Bone marrow (tissue), 2 donors: Measurements from ENCODE around the gene EXOC8.
"Not testable (repeated sequence)": the region's sequence is repeated elsewhere in the genome, so short reads cannot be mapped to it uniquely, and the experiment has no call there.

Source experiments
- DNase-seq, 2 donors: peaks; one replicate each; lab custom pipeline; 2025; lab: John Stamatoyannopoulos, UW

The EXOC8 gene

DNA sequence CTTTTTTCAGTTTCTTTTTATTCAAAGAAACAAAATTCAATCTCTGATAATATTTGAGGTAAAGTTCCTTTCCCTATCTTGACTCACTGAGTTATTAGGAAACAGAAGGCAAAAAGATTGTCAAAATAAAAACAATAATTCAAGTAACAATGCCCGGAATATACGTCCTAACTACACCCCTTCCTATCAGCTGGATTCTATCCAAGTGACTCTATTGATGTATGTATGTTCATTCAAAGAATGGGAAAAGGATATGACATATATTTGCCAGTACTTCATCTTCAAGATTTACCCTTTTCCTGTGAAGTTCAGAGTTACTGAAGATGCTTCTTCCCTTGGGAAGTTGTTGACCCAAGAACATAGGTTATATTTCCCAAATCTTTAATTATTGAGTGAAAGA lies 14.2 kb upstream of the EXOC8 start:
- DNase-seq, result no peak

DNA sequence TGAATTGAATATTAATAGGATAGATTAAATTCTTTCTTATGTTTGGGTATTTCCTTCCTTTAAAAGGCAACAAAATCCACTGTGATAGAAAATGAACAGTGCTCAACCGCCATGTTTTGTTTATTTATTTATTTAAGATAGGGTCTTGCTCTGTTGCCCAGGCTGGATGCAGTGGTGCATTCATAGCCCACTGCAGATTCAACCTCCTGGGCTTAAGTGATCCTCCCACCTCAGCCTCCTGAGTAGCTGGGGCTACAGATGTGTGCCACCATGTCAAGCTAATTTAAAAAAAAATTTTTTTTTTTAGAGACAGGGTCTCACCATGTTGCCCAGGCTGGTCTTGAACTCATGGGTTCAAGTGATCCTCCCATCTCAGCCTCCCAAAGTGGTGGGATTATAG lies 11.2 kb upstream of the EXOC8 start:
- not testable (repeated sequence) for DNase-seq

DNA sequence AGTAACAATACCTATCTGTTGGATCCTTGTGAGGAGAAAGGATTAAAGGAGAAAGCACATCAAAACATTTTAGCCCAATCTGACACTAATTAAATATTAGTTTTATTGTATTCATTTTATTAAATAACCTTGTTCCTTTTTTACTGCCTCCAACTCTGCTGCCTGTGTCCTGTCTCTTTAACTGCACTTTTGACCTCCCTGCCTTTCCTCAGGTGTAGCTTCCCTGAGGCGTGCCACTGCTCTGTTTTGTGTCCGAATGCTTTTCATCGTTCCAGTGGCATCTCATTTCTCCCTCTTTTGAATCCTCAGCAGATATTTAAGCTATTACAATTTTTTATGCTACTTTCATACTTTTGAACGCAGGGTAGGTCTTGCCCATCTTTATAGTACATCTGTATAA lies 10.8 kb upstream of the EXOC8 start:
- no peak for DNase-seq

DNA sequence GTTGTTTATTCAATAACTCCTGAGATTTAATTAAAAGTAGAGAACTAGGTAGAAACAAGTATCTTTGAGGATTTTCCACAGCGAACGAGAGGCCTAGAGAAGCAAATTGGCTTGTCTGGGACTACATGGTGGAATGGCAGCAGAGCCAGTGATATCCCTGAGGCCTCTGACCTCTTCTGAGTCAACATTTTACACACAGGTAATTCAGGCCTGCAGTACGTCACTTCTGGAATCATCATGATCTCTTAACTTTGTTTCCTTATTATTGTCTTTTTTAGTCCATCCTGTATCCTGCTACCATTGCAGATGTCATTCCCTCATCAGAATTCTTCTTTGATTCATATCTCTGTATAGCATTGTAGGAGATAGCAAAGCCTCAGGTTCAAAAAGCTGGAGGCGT lies 10.3 kb upstream of the EXOC8 start:
- no peak for DNase-seq

DNA sequence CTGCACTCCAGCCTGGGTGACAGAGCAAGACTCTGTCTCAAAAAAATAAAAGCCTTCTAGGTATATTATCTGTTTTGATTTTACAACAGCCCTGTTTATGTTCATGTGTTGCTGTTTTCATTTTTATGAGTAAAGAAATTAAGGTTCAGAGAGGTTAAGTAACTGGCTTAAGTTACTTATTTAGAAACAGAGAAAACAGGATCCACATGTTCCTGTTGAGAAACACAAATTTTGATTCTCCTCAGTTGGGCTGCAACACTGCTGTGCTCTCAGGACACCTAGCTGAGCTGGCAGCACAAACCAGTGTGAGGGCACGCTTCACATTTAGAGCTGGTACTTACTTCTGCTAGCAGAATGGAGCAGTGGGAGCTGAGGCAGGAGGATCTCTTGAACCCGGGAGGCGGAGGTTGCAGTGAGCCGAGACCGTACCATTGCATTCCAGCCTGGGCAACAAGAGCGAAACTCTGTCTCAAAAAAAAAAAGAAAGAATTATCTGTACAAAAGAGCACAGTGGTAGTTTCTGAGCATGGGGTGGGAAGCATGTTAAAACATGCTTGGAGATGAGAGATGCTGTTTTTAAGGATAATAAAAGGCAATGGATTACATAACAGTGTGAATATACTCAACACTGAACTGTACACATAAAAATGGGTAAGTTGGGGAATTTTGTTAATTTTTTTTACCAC lies 2.8 kb upstream of the EXOC8 start:
- DNase-seq, result no peak

DNA sequence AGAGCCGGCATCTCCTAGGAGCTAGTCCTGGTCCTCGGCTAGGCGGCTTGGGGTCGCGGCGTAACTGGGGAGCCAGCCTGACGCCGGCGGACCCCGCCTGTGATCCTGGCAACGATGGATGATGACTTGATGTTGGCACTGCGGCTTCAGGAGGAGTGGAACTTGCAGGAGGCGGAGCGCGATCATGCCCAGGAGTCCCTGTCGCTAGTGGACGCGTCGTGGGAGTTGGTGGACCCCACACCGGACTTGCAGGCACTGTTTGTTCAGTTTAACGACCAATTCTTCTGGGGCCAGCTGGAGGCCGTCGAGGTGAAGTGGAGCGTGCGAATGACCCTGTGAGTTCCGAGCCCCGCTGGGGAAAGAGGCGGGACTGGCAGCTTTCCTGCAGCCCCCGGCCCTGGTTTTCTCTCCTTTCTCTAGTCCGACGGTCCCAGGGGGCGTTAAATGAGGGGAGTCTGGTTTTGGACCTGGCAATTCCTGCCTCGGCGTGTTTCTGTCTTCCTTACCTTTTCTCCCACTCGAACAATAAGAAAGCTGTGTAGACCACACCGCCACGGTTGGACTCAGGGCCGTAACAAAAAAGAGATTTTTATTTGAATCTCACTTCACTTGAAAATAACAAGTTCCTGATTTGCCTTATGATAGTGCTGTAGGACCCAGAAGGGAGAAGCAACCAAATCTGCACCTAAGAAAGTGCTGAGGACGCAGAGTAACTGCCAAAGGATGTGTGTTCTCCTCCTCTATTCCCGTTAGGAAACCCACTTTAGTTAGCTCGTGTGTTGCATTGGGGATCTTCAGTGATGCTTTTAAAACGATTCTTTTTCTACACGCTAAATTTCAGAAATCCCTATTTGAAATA lies 847 bp upstream of the EXOC8 start, which contains the start of gene SPRTN:
Gene SPRTN, plus strand, starts transcription at position 24 of the 859 bp plus-strand sequence. Its CDS starts 91 bp downstream, at position 115.
- DNase-seq, result no peak

DNA sequence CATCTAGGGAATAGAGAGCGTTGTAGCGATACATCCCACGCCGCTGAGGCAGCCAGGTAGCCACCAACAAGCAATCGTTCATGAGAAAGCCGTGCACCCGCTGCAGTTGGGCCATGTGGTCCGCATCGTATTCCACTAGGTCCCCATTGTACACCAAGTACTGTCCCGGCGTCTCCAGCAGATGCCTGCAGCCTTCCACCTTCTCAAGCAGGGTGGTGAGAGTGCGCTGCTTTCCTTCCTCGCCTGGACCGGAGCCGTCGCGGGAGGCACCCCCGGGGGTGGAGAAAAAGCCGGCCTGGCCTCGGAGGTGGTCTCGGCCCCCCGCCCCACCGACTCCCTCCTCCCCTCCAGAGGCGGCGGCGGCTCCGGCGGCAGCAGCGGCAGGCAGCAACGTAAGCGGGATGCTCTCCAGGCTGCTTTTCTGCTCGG lies 595 bp downstream of the EXOC8 start:
- no peak for DNase-seq

DNA sequence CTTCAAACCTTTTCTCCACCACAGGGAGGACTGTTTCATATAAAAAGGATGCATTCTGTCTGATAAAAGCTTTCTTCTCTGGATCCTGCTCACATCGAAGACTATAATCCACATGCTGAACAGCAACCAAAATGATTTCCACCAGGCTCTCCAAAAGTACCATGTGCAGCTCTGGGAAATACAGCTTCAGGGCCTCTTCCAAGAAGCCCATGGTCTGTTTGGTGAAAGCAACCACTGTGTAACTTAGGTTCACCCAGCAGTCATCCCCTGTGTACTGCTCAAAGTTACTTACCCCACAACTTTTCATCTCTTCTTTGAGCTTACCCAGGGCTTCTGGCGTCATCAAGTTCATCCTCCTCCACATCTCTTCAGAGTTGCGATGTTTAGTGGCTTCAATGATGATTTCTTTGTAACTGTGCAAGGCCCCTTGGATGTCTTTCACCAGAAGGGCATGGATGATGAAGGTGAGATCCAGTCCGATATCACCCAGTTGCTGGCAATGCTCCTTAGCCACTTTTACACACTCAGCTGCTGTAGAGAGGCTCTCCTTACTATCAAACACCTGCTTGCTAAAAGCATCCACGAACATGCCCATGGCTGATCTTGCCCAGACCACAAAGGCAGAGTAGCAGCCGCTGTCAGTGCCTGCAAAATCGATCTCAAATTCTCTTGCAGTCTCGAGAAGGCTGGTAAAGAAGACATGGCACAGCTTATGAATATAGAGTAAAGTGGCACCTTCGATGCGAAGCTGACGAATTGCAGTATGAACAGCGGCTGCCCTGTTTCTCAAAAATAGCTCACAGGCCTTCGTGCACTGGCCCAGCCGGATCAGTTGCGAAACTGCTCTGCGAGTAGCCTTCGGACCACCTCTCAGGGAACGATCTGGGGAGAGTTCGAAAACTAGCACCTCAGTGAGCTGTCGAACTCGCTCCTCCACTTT lies 1.7 kb downstream of the EXOC8 start:
- DNase-seq, result no peak

DNA sequence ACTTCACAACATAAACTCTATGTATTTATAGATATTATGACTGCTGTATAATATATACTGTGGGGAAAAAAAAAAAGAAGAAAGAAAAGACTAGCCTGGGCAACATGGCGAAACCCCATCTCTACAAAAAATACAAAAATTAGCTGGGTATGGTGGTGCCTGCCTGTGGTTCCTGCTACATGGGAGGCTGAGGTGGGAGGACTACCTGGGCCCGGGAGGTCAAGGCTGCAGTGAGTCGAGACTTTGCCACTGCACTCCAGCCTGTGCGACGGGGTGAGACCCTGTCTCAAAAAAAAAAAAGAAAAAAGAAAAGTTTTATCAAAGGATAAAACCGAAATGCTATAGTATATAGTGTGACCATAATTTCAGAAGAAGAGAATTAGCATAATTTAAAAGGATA lies 2.7 kb downstream of the EXOC8 start:
- no peak for DNase-seq

DNA sequence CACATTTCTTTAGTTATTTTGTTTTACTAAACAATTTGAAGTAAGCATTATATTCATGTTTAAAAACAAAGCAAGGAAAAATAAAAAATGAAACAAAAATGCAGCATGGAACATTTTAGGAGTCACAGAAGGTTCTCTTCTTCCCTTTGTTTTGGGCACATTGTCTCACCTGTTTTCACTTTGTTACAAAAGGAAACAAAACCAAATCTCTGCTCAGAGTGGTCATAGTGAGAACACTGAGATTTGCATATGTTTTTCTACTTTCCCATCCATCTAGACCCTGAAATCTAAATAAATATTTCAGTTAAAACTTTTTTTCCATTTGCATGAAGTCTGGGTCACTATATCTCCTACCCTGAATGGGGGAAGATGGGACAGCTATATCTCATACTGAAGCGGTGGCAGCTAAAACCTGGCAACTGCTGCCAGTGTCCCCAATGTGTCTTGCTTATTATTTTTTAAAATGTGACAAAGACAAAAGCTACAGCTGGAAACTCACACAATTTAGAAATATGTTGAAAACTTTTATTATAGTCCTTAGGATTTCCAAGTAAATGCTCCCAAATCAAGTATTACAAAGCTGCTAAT lies 3.5 kb downstream of the EXOC8 start:
- no peak for DNase-seq

DNA sequence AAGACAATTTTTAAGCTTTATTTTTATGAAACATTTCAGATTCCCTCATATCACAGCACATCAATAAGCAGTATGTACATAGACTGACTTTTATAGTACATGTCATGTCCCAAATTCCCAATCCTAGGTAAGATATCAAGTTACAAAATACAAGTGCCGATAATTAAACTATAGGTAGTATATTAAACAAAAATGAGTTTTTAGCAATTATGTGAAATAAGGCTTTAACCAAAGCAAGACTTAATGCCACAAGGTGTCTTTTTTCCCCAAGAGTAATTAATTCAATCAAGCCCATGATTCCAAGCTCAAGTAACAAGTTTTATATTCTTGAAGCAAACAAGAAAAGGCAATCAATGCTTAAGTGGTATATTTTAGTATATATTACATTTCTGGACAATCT lies 4.9 kb downstream of the EXOC8 start:
- DNase-seq, result no peak

DNA sequence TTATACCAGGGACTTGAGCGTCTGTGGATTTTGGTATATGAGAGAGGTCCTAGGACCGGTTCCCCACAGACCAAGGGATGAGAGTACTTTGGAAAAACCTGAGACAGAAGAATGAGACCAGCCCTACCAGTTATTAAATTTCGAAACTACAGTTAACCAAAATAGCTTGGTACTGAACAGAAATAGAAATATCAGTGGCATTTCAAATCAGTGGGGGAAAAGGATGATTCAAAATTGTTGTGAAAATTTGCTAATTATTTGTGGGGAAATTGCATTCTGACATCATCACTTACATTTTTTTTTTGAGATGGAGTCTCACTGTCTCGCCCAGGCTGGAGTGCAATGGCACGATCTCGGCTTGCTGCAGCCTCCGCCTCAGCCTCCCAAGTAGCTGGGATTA lies 8.2 kb downstream of the EXOC8 start:
- no peak for DNase-seq

DNA sequence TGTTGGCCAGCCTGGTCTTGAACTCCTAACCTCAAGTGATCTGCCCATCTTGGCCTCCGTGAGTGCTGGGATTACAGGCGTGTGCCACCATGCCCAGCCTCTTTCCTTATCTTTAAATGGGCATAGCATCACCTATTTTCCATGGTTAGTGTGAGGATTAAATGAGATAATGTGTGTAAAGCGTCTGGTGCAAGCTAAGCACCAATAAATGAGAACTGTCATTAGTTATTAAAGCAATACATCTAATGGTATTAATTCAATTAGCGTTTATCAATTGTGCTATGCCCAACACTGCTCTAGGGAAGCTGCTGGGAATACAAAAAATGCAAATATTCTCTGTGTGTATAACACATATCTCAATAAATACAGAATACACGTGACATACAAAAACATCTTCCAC lies 10.0 kb downstream of the EXOC8 start:
- DNase-seq, result no peak

DNA sequence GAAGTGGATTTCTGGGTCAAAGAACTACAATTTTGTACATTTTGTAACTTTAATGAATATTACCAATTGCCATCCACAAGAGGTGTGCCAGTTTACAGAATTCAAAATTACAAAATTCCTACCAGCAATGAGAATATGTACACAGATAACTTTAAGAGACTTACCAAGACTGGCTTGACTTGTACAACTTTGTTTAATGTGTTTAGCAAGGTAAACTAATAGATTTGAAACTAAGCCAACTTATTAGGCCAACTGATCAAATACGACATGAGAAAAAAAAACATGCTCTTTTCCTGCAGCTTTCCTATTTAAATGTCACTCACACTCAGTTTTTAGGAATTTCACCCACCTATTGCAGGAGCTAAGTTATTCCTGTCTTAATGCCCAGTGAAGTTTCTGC lies 11.4 kb downstream of the EXOC8 start:
- DNase-seq, result no peak

DNA sequence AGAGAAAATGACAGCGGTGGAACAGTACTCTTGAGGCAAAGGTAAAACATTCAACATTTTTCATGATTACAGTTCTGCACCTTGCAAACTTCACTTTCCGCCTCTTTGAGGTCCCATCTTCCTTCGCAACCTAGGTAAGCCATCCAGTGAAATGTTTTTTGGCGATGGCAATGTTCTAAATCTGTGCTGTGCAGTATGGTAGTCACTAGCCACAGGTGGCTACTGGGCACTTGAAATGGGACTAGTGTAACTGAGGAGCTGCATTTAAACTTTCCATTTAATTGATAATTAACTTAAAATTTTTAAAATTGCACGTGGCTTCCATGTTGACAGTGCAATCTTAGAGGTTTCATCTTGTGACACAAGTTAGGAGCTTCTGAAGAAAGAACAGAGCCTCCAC lies 13.0 kb downstream of the EXOC8 start:
- DNase-seq, result no peak

DNA sequence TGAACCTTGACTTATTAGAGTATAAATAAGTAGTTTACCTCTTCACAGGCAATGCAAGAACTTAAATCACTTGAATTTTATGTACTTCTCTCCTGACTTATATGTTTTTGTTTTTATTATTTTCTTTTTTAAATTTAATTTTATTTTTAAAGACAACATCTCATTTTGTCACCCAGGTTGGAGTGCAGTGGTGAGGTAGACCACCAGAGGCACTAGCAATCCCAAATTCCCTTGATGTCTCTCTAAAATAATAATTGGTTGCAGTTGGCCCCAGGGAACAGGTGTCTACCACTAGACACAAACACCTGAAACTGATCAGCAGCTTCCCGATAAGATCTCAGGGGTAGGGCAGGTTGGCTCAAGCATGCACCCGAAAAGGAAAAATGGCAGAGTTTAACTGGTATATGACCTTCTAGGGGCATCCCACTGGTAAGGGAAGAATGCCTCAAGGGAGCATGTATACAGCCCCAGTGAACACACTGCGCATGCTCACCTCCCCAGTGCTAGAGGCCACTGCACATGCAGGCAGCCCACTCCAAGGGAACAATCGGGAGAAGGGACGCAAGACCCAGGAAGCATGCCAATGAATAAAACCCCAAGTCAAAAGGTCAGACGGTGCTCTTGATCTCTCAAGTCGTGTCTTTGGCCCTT lies 14.6 kb downstream of the EXOC8 start:
- no peak for DNase-seq

DNA sequence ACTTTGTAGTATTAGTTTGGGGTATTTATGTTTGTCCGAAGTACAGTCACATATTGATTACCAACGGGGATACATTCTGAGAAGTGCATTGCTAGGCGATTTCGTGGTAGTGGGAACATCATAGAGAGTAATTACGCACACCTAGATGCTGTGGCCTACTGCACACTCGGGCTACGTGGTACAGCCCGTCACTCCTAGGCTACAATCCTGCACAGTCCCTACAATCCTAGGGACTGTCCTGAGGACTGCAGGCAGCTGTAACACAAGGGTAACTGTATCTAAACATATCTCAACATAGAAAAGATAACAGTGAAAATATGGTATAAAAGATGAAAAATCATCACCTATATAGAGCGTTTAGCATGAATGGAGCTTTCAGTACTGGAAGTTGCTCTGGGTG lies 18.6 kb downstream of the EXOC8 start:
- no peak for DNase-seq

DNA sequence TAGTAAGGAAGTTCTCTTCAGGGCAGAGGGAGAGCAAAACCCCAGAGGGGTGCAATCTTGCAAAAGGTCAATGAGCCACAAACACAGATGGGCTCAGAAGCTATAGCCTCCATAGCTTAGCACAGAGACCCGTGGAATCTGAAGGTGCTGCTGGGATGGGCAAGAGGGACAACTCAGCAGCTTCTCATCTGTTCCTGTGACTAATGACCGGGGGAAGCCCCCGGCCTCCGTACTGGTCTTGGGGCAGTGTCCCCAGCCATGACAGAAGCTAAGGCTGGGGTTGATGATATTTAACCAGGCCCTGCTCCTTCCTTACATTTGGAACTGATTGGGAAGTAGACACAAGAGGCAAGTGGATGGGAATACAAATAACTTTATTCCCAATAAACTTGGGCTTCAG lies 19.1 kb downstream of the EXOC8 start:
- DNase-seq, result no peak

DNA sequence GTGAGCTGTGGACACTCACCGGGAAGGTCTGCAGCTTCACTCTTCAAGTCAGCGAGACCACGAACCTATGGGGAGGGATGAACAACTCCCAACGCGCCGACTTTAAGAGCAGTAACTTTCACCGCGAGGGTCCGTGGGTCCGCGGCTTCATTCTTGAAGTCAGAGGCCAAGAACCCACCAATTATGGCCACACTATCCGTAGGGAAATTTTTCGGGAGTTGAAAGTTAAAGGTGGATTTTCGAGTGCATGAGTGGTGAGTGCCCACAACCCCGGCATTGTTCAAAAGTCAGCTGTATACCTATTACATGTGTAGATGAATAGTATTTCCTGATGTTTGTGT lies 19.7 kb downstream of the EXOC8 start:
- no peak for DNase-seq

DNA sequence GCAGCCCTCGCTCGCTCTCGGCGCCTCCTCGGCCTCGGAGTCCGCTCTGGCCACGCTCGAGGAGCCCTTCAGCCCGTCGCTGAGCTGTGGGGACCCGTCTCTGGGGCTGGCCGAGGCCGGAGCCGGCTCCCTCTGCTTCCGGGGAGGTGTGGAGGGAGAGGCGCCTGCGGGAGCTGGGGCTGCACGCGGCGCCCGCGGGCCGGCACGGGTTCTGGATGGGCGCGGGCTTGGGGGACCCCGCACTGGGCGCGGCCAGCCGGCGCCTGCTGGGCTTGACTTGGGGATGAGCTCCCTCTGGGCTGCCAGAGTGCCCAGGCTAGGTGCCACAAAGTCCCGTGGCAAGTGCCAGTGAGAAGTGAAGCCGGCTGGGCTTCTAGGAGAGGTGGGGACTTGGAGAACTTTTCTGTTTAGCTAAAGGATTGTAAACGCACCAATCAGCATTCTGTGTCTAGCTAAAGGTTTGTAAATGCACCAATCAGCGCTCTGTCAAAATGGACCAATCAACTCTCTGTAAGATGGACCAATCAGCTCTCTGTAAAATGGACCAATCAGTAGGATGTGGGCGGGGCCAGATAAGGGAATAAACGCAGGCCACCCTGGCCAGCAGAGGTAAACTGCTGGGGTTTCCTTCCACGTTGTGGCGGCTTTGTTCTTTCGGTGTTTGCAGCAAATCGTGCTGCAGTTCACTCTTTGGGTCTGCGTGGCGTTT lies 20.2 kb downstream of the EXOC8 start:
- DNase-seq, result no peak

DNA sequence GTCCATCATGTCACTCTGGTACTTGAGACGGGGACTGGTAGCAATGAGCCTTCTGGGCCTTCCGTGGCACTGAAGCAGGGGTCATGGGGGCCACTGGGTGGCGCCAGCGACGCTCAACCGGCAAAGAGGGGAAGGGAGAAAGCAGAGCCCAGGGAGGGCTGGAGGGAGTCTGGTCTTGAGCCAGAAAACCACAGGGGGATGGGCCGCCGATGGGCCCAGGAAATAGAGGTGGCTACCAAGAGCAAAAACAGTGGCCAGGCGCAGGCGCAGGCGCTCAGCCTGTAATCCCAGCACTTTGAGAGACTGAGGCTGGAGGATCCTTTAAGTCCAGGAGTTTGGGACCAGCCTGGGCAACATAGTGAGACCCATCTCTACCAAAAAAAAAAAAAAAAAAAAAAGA lies 21.8 kb downstream of the EXOC8 start:
- DNase-seq, result peak in 1 of 2 donors; percentile 8
